ENCODE data around the gene TES. TPM values are rescaled to one million over a fixed set of nuclear protein-coding genes. Genes with fewer than 3 reads are reported as not detected.

TES gene
- total and polyA plus RNA-seq, 2 of the 8 experiments (the other 6 are each of a cell fraction or from before 2014, with no cell fraction given) = 18.2 to 36.3 TPM

DNA sequence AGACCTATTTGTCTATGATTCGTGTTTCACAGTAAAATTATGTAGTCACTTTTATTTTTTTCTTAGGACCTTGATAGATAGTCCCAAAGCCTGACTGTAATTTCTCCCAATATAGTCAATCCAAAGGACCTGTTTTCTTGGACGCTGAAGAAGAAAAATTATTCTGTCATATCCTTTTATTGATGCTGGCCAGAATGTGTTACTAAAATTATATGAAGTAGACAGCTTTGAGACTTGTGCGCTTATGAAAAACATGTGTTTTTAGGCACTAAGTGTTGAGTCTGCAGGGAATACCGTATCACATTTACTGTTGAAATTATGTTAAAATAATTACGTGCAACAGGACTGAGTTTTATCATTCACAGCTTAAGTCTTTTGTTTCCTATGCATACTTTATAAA, 17.9 kb downstream of the TES start:
- Histone ChIP-seq H3K4me3 (ENCODE audit: extremely low read depth in 1 of 4, insufficient read depth in 2 of 4, low read depth in 3 of 4, low read length in 4 of 4) (no peak overlapping the region), H4K8ac (ENCODE audit: extremely low read depth, insufficient read depth, low read length) (no peak overlapping the region), H4K20me1 (replicated peaks in 1 of 2; ENCODE audit: control insufficient read depth in 1 of 2, insufficient read depth in 2 of 2, low read length in 2 of 2) (no peaks in the 10 kb centered on the region), H3K18ac (ENCODE audit: extremely low read depth, low read length) (no peak overlapping the region), H3K79me1 (ENCODE audit: low read depth, low read length) (no peaks in the 10 kb centered on the region), H3K9ac (replicated peaks in 1 of 4; ENCODE audit: extremely low read depth in 1 of 4, low read depth in 3 of 4, low read length in 3 of 4) (no peak overlapping the region), H2BK12ac (ENCODE audit: low read depth, low read length) (no peak overlapping the region), H3K9me3 (ENCODE audit: insufficient read depth in 2 of 2, low read depth in 1 of 2, low read length in 1 of 2) (no peaks in the 10 kb centered on the region), H3K79me2 (ENCODE audit: control insufficient read depth in 1 of 2, insufficient read depth in 2 of 2, low read length in 2 of 2) (peaks cover 0 to 4% of the 10 kb centered on the region in 2 experiments; a peak in 1 of 4 replicates), H3K36me3 (ENCODE audit: control insufficient read depth in 2 of 4, insufficient read depth in 4 of 4, low read length in 3 of 4) (no peaks in the 10 kb centered on the region), H2AFZ (ENCODE audit: low read length) (no peak overlapping the region), H3K23ac (ENCODE audit: insufficient read length) (no peak overlapping the region), H4K5ac (ENCODE audit: insufficient read length, low read depth, low read length) (no peak overlapping the region), H3K14ac (ENCODE audit: insufficient read length) (no peak overlapping the region), H3K4me2 (ENCODE audit: insufficient read depth in 1 of 2, low read depth in 2 of 2, low read length in 2 of 2) (no peak overlapping the region), H2BK120ac (replicated peaks; ENCODE audit: low read depth, low read length) (no peak overlapping the region), H3K56ac (replicated peaks; ENCODE audit: insufficient read length, low read depth, low read length) (no peak overlapping the region), H2BK5ac (ENCODE audit: low read depth, low read length) (no peak overlapping the region), H3K4me1 (replicated peaks in 1 of 4; ENCODE audit: control insufficient read depth in 3 of 4, insufficient read depth in 4 of 4, low read length in 3 of 4) (peaks cover 0 to 5% (median 1%) of the 10 kb centered on the region in 4 experiments; a peak in 4 of 7 replicates), H2BK20ac (ENCODE audit: low read length) (no peak overlapping the region), H3K23me2 (ENCODE audit: low read depth, low read length) (no peaks in the 10 kb centered on the region), H4K91ac (replicated peaks; ENCODE audit: insufficient read length, low read length) (no peak overlapping the region), H3K4ac (replicated peaks; ENCODE audit: insufficient read length, low read depth, low read length) (no peak overlapping the region), H2BK15ac (ENCODE audit: low read length) (no peak overlapping the region), H3K27me3 (replicated peaks in 1 of 4; ENCODE audit: control insufficient read depth in 3 of 4, extremely low read depth in 1 of 4, insufficient read depth in 3 of 4, low read length in 3 of 4) (no peaks in the 10 kb centered on the region), H3K27ac (ENCODE audit: low read depth, low read length) (no peak overlapping the region), H2AK5ac (ENCODE audit: low read depth, low read length) (no peak overlapping the region)
- DNase-seq (ENCODE audit: low read depth in 1 of 2, low spot score in 2 of 2) = no peak
- CTCF ChIA-PET (ENCODE audit: partially characterized antibody) = interaction anchor here (1.1 to 1.3 kb wide), 2 partner anchors 50 to 359 kb away, joined by 4 to 5 read pairs; no protein-coding TSS in a partner anchor
- FAIRE-seq = no peak
- 91% methylated on average over 5 of the region's 5 CpGs; no CpG with 5 or more reads in 1 of the 2 experiments for WGBS, 2 experiments (ENCODE audit: extremely low coverage in 1 of 2, insufficient coverage in 1 of 2, insufficient read length in 1 of 2, insufficient replicate concordance in 2 of 2, low coverage in 1 of 2, low lambda C conversion rate in 2 of 2, missing lambda C conversion rate in 1 of 2)
- POLR2A ChIA-PET (ENCODE audit: partially characterized antibody) = interaction anchor here (0.8 kb wide), 1 partner anchor 18 kb away, joined by 3 read pairs; the partner anchor contains the start of gene TES
- TF ChIP-seq, protein P1, sequence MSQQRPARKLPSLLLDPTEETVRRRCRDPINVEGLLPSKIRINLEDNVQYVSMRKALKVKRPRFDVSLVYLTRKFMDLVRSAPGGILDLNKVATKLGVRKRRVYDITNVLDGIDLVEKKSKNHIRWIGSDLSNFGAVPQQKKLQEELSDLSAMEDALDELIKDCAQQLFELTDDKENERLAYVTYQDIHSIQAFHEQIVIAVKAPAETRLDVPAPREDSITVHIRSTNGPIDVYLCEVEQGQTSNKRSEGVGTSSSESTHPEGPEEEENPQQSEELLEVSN (IDR thresholded peaks at IDR 0.05) = no peak
- TF ChIP-seq SP1 (IDR thresholded peaks at IDR 0.05; ENCODE audit: low read depth, low read length) (no peak), ZNF274 (IDR thresholded peaks at IDR 0.05; ENCODE audit: borderline replicate concordance, extremely low read depth, low read length) (no peak), TEAD4 (IDR thresholded peaks at IDR 0.05; ENCODE audit: low read depth, low read length) (no peak), GTF2F1 (IDR thresholded peaks at IDR 0.05; ENCODE audit: borderline replicate concordance, low read depth, low read length) (no peak), TAF1 (IDR thresholded peaks at IDR 0.05; ENCODE audit: low read depth, low read length) (no peak), JUND (IDR thresholded peaks at IDR 0.05; ENCODE audit: low read length) (no peak), MAFK (IDR thresholded peaks at IDR 0.05; ENCODE audit: low read depth, low read length) (no peak), CBX8 (IDR thresholded peaks at IDR 0.05; ENCODE audit: borderline replicate concordance, low read depth, low read length) (no peak), NANOG (IDR thresholded peaks at IDR 0.05; ENCODE audit: insufficient read depth, low read depth, low read length, poor library complexity, severe bottlenecking) (no peak), CHD1 (IDR thresholded peaks at IDR 0.05; ENCODE audit: low read depth, low read length) (no peak), KDM1A (IDR thresholded peaks at IDR 0.05; ENCODE audit: borderline replicate concordance, low read length) (no peak), SAP30 (IDR thresholded peaks at IDR 0.05; ENCODE audit: insufficient read depth, insufficient replicate concordance, low read length) (no peak), TCF12 (IDR thresholded peaks at IDR 0.05; ENCODE audit: low read depth, low read length) (no peak), SIRT6 (IDR thresholded peaks at IDR 0.05; ENCODE audit: low read length) (no peak)
